Mononuclear cell (primary cell): Measurements from ENCODE around the gene F10. TPM values are rescaled to one million over a fixed set of nuclear protein-coding genes. Genes with fewer than 3 reads are reported as not detected.
"Not testable (repeated sequence)": the region's sequence is repeated elsewhere in the genome, so short reads cannot be mapped to it uniquely, and the experiment has no call there.

ENCODE experiments used
- H3K27me3 ChIP-seq: 2 replicates; pipeline ENCODE4 v1.6.0; 2011; ENCODE audit warnings: low read length, control low read depth; ENCODE audit not compliant: insufficient read depth
- H3K4me1 ChIP-seq: 2 replicates; pipeline ENCODE4 v1.5.1; 2011; ENCODE audit warnings: mild to moderate bottlenecking, low read length, control low read depth; ENCODE audit not compliant: insufficient read depth
- H3K4me3 ChIP-seq: 2 replicates; pipeline ENCODE4 v1.5.1; 2011; ENCODE audit warnings: mild to moderate bottlenecking, low read length, moderate library complexity
- H3K9me3 ChIP-seq: 2 replicates; pipeline ENCODE4 v1.5.1; 2011; ENCODE audit warnings: low read depth, mild to moderate bottlenecking, control low read depth, low read length
- total RNA-seq: library from RNA; depleted of rRNA; stranded (reverse); fragments of >200 nt; gene quantifications from one replicate; pipeline ENCODE4 v1.2.3, GENCODE V29; 2012

F10 gene
- total RNA-seq, 1 donor: not detected

GRCh38 chr13:113153810-113154748, 31.5 kb downstream of the F10 start:
- Histone ChIP-seq H3K9me3 (no peaks in the 10 kb centered on the region), H3K27me3 (peaks cover 13% of the 10 kb centered on the region), H3K4me3 (peak overlapping the region; percentile 38), H3K4me1 (peaks cover 23% of the 10 kb centered on the region)

GRCh38 chr13:113155201-113155600, 32.6 kb downstream of the F10 start:
- Histone ChIP-seq H3K4me1 (peaks cover 23% of the 10 kb centered on the region), H3K9me3 (no peaks in the 10 kb centered on the region), H3K27me3 (peaks cover 13% of the 10 kb centered on the region)

GRCh38 chr13:113155982-113156655, 33.5 kb downstream of the F10 start:
- H3K9me3 ChIP-seq: no peaks in the 10 kb centered on the region
- peaks cover 23% of the 10 kb centered on the region for H3K4me1 ChIP-seq
- no peak overlapping the region for H3K4me3 ChIP-seq
- peaks cover 13% of the 10 kb centered on the region for H3K27me3 ChIP-seq

More at GRCh38 chr13:113155201-113155600, 32.6 kb downstream of the F10 start:
- no peak overlapping the region for H3K4me3 ChIP-seq

- Histone ChIP-seq H3K9me3 (no peaks in the 10 kb centered on the region), H3K4me1 (peaks cover 22% of the 10 kb centered on the region), H3K27me3 (peaks cover 6% of the 10 kb centered on the region), H3K4me3 (no peak overlapping the region)
Measured at GRCh38 chr13:113157206-113157928, 34.8 kb downstream of the F10 start.

GRCh38 chr13:113157929-113158747, 35.5 kb downstream of the F10 start, which contains the start of gene PROZ:
Gene PROZ, plus strand, starts transcription at chr13:113158648. Its CDS starts 13 bp downstream, at chr13:113158661.
- no peaks in the 10 kb centered on the region for H3K27me3 ChIP-seq

GRCh38 chr13:113158946-113159345, 36.3 kb downstream of the F10 start:
- Histone ChIP-seq H3K4me1 (peaks cover 9% of the 10 kb centered on the region), H3K27me3 (no peaks in the 10 kb centered on the region), H3K9me3 (no peaks in the 10 kb centered on the region), H3K4me3 (no peak overlapping the region)

More at GRCh38 chr13:113157929-113158747, 35.5 kb downstream of the F10 start, which contains the start of gene PROZ:
- no peaks in the 10 kb centered on the region for H3K9me3 ChIP-seq
- H3K4me3 ChIP-seq: no peak within 1 kb of the TSS
- peaks cover 15% of the 10 kb centered on the region for H3K4me1 ChIP-seq

GRCh38 chr13:113159701-113160100, 37.1 kb downstream of the F10 start:
- H3K4me3 ChIP-seq: no peak overlapping the region
- peaks cover 5% of the 10 kb centered on the region for H3K4me1 ChIP-seq
- H3K27me3 ChIP-seq: no peaks in the 10 kb centered on the region
- H3K9me3 ChIP-seq: no peaks in the 10 kb centered on the region

- H3K9me3 ChIP-seq: no peaks in the 10 kb centered on the region
- no peaks in the 10 kb centered on the region for H3K27me3 ChIP-seq
- H3K4me1 ChIP-seq: peaks cover 5% of the 10 kb centered on the region
- no peak overlapping the region for H3K4me3 ChIP-seq
Measured at GRCh38 chr13:113160983-113161382, 38.4 kb downstream of the F10 start.

- Histone ChIP-seq H3K27me3 (no peaks in the 10 kb centered on the region), H3K9me3 (no peaks in the 10 kb centered on the region), H3K4me1 (peaks cover 5% of the 10 kb centered on the region), H3K4me3 (no peak overlapping the region)
Measured at GRCh38 chr13:113161433-113161832, 38.8 kb downstream of the F10 start.

GRCh38 chr13:113161975-113162374, 39.4 kb downstream of the F10 start:
- not testable (repeated sequence) for H3K4me1 ChIP-seq, H3K4me3 ChIP-seq, H3K9me3 ChIP-seq, H3K27me3 ChIP-seq

- Histone ChIP-seq H3K27me3 (no peaks in the 10 kb centered on the region), H3K4me3 (no peak overlapping the region), H3K4me1 (peaks cover 5% of the 10 kb centered on the region), H3K9me3 (no peaks in the 10 kb centered on the region)
Measured at GRCh38 chr13:113162783-113163685, 40.4 kb downstream of the F10 start.

GRCh38 chr13:113164492-113164891, 41.9 kb downstream of the F10 start:
- Histone ChIP-seq H3K4me1 (peaks cover 5% of the 10 kb centered on the region), H3K27me3 (no peaks in the 10 kb centered on the region)

GRCh38 chr13:113166266-113166665, 43.7 kb downstream of the F10 start:
- H3K4me3 ChIP-seq: no peak overlapping the region
- no peaks in the 10 kb centered on the region for H3K27me3 ChIP-seq

More at GRCh38 chr13:113164492-113164891, 41.9 kb downstream of the F10 start:
- Histone ChIP-seq H3K4me3 (no peak overlapping the region), H3K9me3 (no peaks in the 10 kb centered on the region)

More at GRCh38 chr13:113166266-113166665, 43.7 kb downstream of the F10 start:
- no peaks in the 10 kb centered on the region for H3K9me3 ChIP-seq
- H3K4me1 ChIP-seq: peaks cover 11% of the 10 kb centered on the region
